ENCODE data around the gene CHMP3. TPM values are rescaled to one million over a fixed set of nuclear protein-coding genes. Genes with fewer than 3 reads are reported as not detected.

Gene CHMP3
- total and polyA plus RNA-seq, 8 donors, result 25.7 to 87.6 (median 70.9) TPM

GRCh38 chr2:86477349-86477748, 85.9 kb downstream of the CHMP3 start:
- no peak overlapping the region for H3K4me3 ChIP-seq
- peaks cover 11 to 16% (median 11%) of the 10 kb centered on the region in 3 donors for H3K4me1 ChIP-seq
- H3K36me3 ChIP-seq, result peaks cover under 1 to 46% (median 16%) of the 10 kb centered on the region in 3 donors
- no peaks in the 10 kb centered on the region for H3K9me3 ChIP-seq
- TF ChIP-seq CTCF (IDR thresholded peaks at IDR 0.05), result no peak
- H3K27ac ChIP-seq, result no peak overlapping the region
- peak; percentile 52 to 58 (median 56) for ATAC-seq
- no peaks in the 10 kb centered on the region for H3K27me3 ChIP-seq
- intact Hi-C loops (cut with DNase I), result no loop called here
- no peak for DNase-seq
- no peak for FAIRE-seq

- Histone ChIP-seq H3K27me3 (no peaks in the 10 kb centered on the region), H3K4me3 (no peak overlapping the region), H3K36me3 (peaks cover 0 to 46% (median 12%) of the 10 kb centered on the region in 3 donors), H3K4me1 (peaks cover 11 to 16% (median 11%) of the 10 kb centered on the region in 3 donors), H3K9me3 (no peaks in the 10 kb centered on the region), H3K27ac (peak overlapping the region in 1 of 4 donors; percentile 13)
- 15 to 24% methylated on average over 3 of the region's 3 CpGs for WGBS, 2 donors
- TF ChIP-seq CTCF (IDR thresholded peaks at IDR 0.05), result no peak
- FAIRE-seq, result no peak
- peak; percentile 52 to 69 (median 66) for ATAC-seq
- peak in 2 of 6 donors; percentile 16 to 31 for DNase-seq
- intact Hi-C loops (cut with DNase I), result no loop called here
Measured at GRCh38 chr2:86476918-86477317, 86.3 kb downstream of the CHMP3 start.

GRCh38 chr2:86476092-86476491, 87.2 kb downstream of the CHMP3 start:
- intact Hi-C loops (cut with DNase I), result no loop called here
- no peak for TF ChIP-seq CTCF (IDR thresholded peaks at IDR 0.05)
- Histone ChIP-seq H3K27ac (no peak overlapping the region), H3K4me1 (peaks cover 2 to 16% (median 11%) of the 10 kb centered on the region in 3 donors), H3K27me3 (no peaks in the 10 kb centered on the region), H3K4me3 (no peak overlapping the region), H3K9me3 (no peaks in the 10 kb centered on the region), H3K36me3 (peaks cover 0 to 42% (median 8%) of the 10 kb centered on the region in 3 donors)
- ATAC-seq (no peak), FAIRE-seq (no peak), DNase-seq (no peak)

- intact Hi-C loops (cut with DNase I), result no loop called here
- whole genome bisulfite sequencing, 2 donors, result 88 to 89% methylated on average over 6 of the region's 6 CpGs
Measured at GRCh38 chr2:86471637-86472036, 91.6 kb downstream of the CHMP3 start.

More at GRCh38 chr2:86471637-86472036, 91.6 kb downstream of the CHMP3 start:
- Histone ChIP-seq H3K9me3 (no peaks in the 10 kb centered on the region), H3K27me3 (no peaks in the 10 kb centered on the region), H3K4me3 (no peak overlapping the region), H3K36me3 (peaks cover 0 to 38% (median 9%) of the 10 kb centered on the region in 3 donors), H3K4me1 (peaks cover 10 to 41% (median 25%) of the 10 kb centered on the region in 3 donors), H3K27ac (no peak overlapping the region)
- DNase-seq, result no peak
- ATAC-seq, result no peak
- FAIRE-seq, result no peak
- no peak for TF ChIP-seq CTCF (IDR thresholded peaks at IDR 0.05)
